Gastroesophageal sphincter (tissue), 4 donors: Measurements from ENCODE around the gene FYCO1. TPM values are rescaled to one million over a fixed set of nuclear protein-coding genes. Genes with fewer than 3 reads are reported as not detected.

Experiments
- ATAC-seq: fragments of 150-250 bp; one replicate; pipeline ENCODE4 v1.9.1; 2016; ENCODE audit warnings: mild to moderate bottlenecking, moderate library complexity
- H3K27ac ChIP-seq, 4 donors: fragments of 200-600 bp; sonication (generic) in 3 of 4; 1 replicate in 3 of 4; 2 replicates in 1 of 4; pipeline ENCODE4 v1.5.1; 2016 to 2019
- H3K27me3 ChIP-seq: fragments of 200-600 bp; sonication (generic); one replicate; pipeline ENCODE4 v1.5.1; 2019
- H3K36me3 ChIP-seq, 2 donors: fragments of 200-600 bp; sonication (generic); one replicate each; pipeline ENCODE4 v1.5.1; 2019; ENCODE audit warnings: control low read depth in 1 of 2
- H3K4me1 ChIP-seq, 3 donors: fragments of 200-600 bp; sonication (generic); 1 replicate in 2 of 3; 2 replicates in 1 of 3; pipeline ENCODE4 v1.5.1; 2016 to 2019; ENCODE audit warnings: control low read depth in 2 of 3
- H3K4me3 ChIP-seq, 2 donors: fragments of 200-600 bp; sonication (generic); one replicate each; pipeline ENCODE4 v1.5.1; 2019; ENCODE audit warnings: mild to moderate bottlenecking in 1 of 2, moderate library complexity in 1 of 2
- H3K9me3 ChIP-seq, 3 donors: fragments of 200-600 bp; sonication (generic); one replicate each; pipeline ENCODE4 v1.5.1; 2017 to 2019; ENCODE audit warnings: control low read depth in 2 of 3
- CTCF ChIP-seq, 4 experiments: fragments of 200-600 bp in 2 of 4; fragments of 450-650 bp in 2 of 4; sonication (generic) in 1 of 4; IDR thresholded peaks; one replicate each; pipeline ENCODE4 v1.5.1; 2017 to 2019; ENCODE audit warnings: antibody characterized with exemption in 4 of 4, mild to moderate bottlenecking in 2 of 4, moderate library complexity in 2 of 4
- EP300 ChIP-seq: sonication (generic); formaldehyde crosslinking; IDR thresholded peaks from one replicate; pipeline ENCODE4 v1.6.1; 2017; ENCODE audit warnings: antibody characterized with exemption, mild to moderate bottlenecking
- POLR2A ChIP-seq, 2 donors: fragments of 450-650 bp; IDR thresholded peaks; one replicate each; pipeline ENCODE4 v1.6.1; 2017; ENCODE audit warnings: antibody characterized with exemption in 2 of 2, mild to moderate bottlenecking in 2 of 2, moderate library complexity in 1 of 2
- POLR2AphosphoS5 ChIP-seq: sonication (generic); formaldehyde crosslinking; IDR thresholded peaks from one replicate; pipeline ENCODE4 v1.6.1; 2017; ENCODE audit warnings: antibody characterized with exemption
- WGBS, 2 donors: methylation state at CpG; one replicate each; pipeline ENCODE4 v1.1.5; 2018; ENCODE audit warnings: low coverage in 1 of 2; 5-methylcytosine and 5-hydroxymethylcytosine counted together
- total RNA-seq, 4 donors: library from RNA; depleted of rRNA; stranded (reverse); fragments of >200 nt; gene quantifications; one replicate each; pipeline ENCODE4 v1.1.0, GENCODE V29; 2016

Gene FYCO1
- total RNA-seq, 4 donors from 2014 or later: 66.8 to 144 (median 97.3) TPM

DNA sequence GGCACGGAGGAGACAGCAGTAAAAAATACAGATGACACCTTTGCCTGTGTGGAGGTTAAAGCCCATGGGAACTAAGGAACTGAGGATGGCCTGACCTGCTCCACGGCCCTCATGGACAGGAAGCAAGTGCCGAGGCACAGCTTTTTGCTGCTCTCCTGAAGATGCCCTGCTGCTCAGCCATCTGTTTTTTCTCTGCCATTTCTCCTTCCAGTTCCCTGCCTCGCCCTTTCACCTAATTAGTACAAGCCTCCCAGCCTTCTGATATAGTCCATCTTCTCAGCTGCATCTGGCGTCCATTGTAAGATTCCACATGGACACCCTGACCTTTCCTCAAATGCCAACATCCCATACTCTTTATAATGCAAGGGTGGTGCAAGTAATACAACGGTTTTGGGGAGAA, 64.1 kb downstream of the FYCO1 start:
- H3K9me3 ChIP-seq: no peaks in the 10 kb centered on the region
- H3K4me3 ChIP-seq: no peak overlapping the region
- TF ChIP-seq POLR2A (IDR thresholded peaks at IDR 0.05) (no peak), CTCF (IDR thresholded peaks at IDR 0.05) (no peak), POLR2AphosphoS5 (no peak), EP300 (no peak)
- no peak for ATAC-seq
- WGBS, 2 donors: 82 to 90% methylated on average over 4 of the region's 6 CpGs
- H3K27ac ChIP-seq: no peak overlapping the region
- H3K27me3 ChIP-seq: no peaks in the 10 kb centered on the region
- peaks cover 0 to 100% of the 10 kb centered on the region in 2 donors for H3K36me3 ChIP-seq
- H3K4me1 ChIP-seq: no peaks in the 10 kb centered on the region

- Histone ChIP-seq H3K27ac (no peak overlapping the region), H3K4me1 (no peaks in the 10 kb centered on the region), H3K4me3 (no peak overlapping the region), H3K36me3 (peaks cover 0 to 97% of the 10 kb centered on the region in 2 donors), H3K9me3 (no peaks in the 10 kb centered on the region), H3K27me3 (no peaks in the 10 kb centered on the region)
- WGBS, 2 donors: 20% methylated on average over 1 of the region's 9 CpGs; no CpG with 5 or more reads in 1 of the 2 donors
- TF ChIP-seq CTCF (IDR thresholded peaks at IDR 0.05) (peak in 3 of 4 experiments; percentile 38 to 60 (median 39)), EP300 (no peak), POLR2A (IDR thresholded peaks at IDR 0.05) (no peak), POLR2AphosphoS5 (no peak)
- ATAC-seq: no peak
Measured at GRCh38 chr3:45929042-45929679, 66.5 kb downstream of the FYCO1 start.

DNA sequence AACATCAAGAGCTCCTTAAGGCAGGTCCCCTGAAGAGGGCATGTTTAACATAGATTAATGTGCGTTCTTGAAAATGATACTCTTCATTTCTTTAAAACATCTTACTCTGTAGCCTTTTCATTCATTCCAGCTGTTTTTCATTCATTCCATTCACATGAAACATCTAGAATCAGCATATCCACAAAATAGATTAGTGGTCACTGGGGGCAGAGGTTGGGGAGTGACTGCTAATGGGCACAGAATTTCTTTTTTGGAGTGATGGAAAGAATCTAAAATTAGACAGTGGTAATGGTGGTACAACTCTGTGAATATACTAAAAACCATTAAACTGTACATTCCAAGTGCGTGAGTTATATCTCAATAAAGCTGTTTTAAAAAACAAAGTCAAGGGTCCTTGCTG, 67.7 kb downstream of the FYCO1 start:
- ATAC-seq: no peak
- no peaks in the 10 kb centered on the region for H3K4me1 ChIP-seq
- no peak for TF ChIP-seq POLR2AphosphoS5
- no peak for TF ChIP-seq EP300
- TF ChIP-seq POLR2A (IDR thresholded peaks at IDR 0.05): no peak
- no peak for TF ChIP-seq CTCF (IDR thresholded peaks at IDR 0.05)
- no peaks in the 10 kb centered on the region for H3K27me3 ChIP-seq
- WGBS, 2 donors: 88 to 100% methylated on average over 2 of the region's 2 CpGs
- no peak overlapping the region for H3K27ac ChIP-seq
- no peaks in the 10 kb centered on the region for H3K9me3 ChIP-seq
- peaks cover 0 to 97% of the 10 kb centered on the region in 2 donors for H3K36me3 ChIP-seq
- H3K4me3 ChIP-seq: no peak overlapping the region

GRCh38 chr3:45923755-45924154, 71.9 kb downstream of the FYCO1 start:
- peaks cover 0 to 97% of the 10 kb centered on the region in 2 donors for H3K36me3 ChIP-seq
- WGBS, 2 donors: 73 to 100% methylated on average over 1 to 2 of the region's 3 CpGs

More at GRCh38 chr3:45923755-45924154, 71.9 kb downstream of the FYCO1 start:
- ATAC-seq: no peak
- Histone ChIP-seq H3K4me3 (no peak overlapping the region), H3K9me3 (no peaks in the 10 kb centered on the region), H3K27me3 (no peaks in the 10 kb centered on the region), H3K4me1 (no peaks in the 10 kb centered on the region), H3K27ac (no peak overlapping the region)
- TF ChIP-seq POLR2A (IDR thresholded peaks at IDR 0.05): no peak
- no peak for TF ChIP-seq EP300
- TF ChIP-seq CTCF (IDR thresholded peaks at IDR 0.05): no peak
- TF ChIP-seq POLR2AphosphoS5: no peak
